ENCODE data around the gene KRTAP10-12.
"Not testable (repeated sequence)": the region's sequence is repeated elsewhere in the genome, so short reads cannot be mapped to it uniquely, and the experiment has no call there.

The KRTAP10-12 gene

DNA sequence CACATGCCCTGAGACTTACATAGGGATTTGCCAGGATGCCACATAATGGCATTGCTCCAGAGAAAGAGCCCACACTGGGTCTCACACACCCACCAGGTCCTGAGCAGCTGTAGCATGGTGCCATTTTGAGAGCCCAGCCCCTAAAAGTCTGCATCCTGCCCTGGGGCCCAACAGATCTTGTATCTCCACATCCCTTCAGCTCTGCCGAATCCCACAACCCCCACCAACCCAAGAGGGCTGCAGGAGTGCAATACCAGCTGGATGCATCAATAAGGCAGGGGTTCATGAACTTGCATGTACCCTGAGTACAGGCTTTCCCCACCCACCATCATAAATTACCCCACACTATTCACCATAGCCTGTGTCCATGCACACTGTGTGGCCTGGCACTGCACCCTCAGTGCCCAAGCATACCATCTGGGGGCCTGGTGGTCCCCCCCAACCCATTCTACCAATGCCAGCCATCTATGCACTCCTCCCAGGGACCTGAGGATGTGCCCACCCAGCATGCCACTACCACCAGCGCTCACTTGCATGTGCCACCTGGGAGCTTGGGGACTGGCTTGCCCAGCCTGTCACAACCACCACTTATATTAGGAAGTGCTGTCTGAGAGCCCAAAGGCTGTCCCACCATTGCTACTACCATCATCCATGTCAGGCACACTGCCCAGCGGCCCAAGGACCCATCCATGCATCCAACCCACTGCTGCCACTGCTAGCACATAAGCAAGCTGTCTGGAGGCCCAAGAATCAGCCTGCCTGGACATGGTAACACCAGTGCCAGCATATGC is 26.1 kb upstream of the KRTAP10-12 start:
- no peak for DNase-seq

DNA sequence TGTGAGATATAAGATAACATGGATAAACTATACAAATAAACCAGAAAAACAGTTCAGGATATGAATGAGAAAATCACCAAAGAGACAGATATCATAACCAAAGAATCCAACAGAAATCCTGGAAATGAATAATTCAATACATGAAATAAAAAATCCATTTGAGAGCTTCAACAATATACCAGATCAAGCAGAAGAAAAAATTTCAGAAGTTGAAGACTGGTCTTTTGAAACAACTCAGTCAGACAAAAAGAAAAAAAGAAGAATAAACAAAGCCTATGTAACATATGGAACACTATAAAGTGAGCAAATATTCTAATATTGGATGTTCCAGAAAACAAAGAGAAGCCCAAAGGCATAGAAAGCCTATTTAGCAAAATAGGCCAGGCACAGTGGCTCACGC is 25.1 kb upstream of the KRTAP10-12 start:
- no peak for DNase-seq

DNA sequence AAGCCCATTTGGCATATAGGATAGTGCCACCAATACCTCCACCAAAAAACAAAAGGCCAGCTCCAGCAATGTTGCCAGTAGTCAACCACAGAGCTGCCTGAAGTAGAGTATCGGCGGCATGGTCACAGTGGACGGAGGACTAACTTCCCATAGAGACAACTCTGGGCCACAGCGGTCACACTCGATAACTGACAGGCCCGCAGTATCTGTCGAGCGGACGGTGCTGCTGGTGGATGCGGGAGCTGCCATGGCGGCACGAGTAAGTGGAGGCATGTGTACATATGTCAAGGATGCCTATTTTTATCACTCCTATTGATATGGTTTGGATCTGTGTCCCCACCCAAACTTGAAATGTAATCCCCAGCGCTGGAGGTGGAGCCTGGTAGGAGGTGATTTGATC is 19.1 kb upstream of the KRTAP10-12 start:
- DNase-seq: no peak

DNA sequence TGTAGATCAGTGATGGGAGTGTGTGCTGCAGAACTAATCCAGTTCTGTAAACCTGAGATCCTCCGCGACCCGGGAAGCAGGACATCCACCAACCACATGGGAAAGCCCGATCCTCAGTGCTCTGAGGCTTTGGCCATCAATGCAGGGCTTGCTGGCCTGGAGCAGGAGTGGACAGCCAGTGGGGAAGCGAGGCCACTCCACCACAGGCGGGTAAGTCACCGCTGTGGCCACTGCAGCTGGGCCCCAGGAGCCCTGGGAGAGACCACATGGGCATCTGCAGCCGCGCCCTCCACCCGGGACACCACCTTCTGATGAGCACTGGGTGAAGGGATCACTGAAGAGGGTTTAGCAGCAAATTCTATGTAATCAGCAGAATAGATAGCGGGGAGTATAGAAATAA is 15.8 kb upstream of the KRTAP10-12 start:
- no peak for DNase-seq

DNA sequence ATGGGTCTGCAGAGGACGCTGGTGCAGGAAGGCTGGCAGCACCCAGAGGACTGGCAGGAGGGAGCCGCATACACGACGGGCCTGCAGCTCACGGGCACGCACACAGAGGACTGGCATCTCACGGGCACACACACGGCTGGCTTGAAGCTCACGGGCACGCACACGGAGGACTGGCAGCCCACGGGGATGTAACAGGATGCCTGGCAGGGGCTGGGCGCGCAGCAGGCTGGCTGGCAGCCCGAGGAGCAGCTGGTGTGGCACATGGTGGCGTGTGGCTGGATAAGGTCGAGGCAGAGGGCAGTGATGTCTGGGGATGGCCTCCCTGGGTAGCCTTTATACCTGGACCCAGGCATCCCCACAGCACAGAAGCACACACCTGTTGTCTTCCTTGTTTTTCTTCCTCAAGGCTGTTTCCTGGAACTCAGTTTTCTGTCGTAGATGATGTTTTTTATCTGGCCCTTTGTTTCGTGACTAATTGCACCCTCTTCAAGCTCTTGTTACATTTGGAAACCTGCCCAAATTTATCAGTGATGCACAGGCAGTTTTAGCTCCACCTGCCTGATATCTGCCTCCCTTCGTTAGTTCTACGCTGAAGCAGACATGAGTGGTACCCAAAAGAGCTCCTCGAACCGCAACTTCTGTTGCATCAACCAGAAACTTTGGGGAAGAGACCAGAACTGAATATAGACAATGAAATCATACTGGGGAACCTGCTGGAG is 15.0 kb upstream of the KRTAP10-12 start, which contains the start of gene KRTAP12-1:
TSS of gene KRTAP12-1 (minus strand) at position 303 of the 719 bp plus-strand sequence. CDS start at position 263, 40 bp downstream.
- DNase-seq: no peak

DNA sequence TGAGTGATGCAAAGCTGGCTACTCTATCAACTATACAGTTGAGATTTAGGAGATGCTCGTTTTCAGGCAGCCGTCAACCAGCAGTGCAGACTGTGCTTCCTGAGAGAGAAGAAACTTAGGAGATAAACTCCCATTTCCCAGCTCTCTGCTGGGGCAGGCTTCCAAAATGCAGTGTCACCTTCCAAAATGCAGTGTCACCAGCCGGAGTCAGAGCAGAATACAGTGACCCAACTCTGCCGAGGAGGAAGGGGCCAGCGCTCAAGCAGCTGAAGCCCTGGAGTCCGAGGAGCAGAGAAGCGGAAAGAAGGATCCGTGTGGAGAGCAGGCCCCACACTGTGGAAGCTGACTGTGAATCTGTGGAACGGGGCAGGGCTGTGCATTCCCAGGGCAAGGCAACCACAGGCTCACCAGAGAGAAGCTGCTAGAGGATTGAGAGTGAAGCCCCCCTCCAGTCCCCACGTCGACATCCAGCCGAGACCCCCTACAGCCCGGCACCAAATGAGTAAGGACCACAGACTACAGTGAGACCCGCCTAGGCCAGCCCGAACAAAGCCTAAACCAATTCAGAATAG is 14.3 kb upstream of the KRTAP10-12 start:
- no peak for DNase-seq

DNA sequence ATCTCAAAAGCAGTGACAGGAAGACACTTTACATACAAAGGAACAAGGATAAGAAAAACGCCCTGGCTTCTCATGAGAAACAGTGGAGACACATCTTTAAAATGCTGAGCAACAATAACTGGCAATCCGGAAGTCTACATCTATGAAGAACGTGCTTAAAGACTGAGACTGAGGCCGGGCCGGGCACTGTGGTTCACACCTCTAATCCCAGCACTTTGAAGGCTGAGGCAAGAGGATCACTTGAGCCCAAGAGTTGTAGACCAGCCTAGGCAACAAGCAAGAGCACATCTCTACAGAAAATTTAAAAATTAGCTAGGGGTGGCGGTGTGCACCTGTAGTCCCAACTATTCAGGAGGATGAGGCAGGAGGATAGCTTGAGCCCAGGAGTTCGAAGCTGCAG is 12.9 kb upstream of the KRTAP10-12 start:
- DNase-seq: no peak

DNA sequence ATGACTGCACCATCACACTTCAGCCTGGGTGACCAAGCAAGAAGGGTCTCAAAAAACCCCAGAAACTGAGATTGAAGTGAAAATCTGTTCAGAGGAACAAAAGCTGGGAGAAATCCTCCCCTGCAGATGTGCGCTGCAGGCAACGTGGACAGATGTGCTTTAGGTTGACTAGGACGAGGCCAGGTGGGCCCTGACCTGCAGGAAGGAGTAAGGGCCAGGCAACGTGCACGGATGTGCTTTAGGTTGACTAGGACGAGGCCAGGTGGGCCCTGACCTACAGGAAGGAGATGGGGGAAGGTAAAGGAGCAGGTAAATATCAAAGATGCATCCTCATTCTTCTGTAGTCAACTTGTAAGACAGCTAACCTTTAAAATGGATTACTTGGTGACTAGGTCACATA is 12.5 kb upstream of the KRTAP10-12 start:
- no peak for DNase-seq

DNA sequence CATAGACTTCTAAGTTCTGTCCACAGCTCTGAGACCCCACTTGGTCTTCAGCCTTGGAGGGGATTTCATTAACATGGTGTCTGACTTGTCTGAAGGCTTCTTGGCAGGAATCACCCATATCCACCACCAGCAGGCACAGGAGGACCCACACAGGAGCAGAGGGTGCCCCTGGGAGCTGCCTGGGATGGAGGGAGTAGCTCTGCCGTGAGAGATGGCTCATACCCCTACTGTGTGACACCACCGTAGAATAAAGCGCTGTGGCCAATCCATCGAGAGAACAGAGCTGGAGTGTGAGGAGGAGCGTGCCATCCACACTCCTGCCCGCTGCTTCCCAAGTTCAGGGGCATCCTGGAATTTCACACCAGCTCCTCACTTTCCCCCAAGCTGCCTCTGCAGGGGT is 11.9 kb upstream of the KRTAP10-12 start:
- DNase-seq: not testable (repeated sequence)

DNA sequence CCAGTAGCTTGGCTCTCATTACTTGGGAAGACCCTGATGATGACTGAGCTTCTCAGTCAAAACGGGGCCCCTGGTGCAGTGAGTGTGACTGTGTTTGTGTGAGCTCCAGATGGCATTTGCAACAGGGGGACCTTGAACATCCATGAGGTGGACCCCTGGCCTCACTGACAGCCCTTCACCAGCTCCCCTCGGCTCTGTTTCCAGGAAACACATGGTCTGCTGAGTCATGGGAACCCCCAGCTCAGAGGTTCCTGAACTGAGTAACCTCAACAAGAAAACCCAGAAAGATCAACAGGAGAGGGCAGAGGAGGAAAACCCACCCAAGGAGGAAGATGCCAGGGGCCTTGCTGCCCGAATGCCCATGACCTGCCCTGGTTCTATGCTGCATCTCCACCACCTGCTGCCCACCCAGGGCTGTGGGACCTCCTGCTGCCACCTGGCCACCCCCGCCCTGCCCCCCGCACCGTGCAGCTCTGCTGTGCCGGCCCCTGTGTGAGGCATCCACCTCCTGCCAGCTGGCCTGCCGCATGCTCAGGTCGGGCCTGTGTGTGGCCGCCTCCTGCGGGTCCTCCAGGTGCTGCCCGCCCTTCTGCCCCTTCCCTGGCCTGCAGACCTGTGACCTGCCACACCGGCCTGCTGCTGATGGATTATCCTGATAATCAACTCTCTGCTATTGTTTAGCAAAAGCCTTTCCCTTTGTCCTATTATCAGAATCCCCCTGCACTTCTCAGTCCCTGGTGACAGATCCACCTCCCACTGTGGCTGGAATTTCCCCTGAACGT is 10.8 kb upstream of the KRTAP10-12 start:
- no peak for DNase-seq

DNA sequence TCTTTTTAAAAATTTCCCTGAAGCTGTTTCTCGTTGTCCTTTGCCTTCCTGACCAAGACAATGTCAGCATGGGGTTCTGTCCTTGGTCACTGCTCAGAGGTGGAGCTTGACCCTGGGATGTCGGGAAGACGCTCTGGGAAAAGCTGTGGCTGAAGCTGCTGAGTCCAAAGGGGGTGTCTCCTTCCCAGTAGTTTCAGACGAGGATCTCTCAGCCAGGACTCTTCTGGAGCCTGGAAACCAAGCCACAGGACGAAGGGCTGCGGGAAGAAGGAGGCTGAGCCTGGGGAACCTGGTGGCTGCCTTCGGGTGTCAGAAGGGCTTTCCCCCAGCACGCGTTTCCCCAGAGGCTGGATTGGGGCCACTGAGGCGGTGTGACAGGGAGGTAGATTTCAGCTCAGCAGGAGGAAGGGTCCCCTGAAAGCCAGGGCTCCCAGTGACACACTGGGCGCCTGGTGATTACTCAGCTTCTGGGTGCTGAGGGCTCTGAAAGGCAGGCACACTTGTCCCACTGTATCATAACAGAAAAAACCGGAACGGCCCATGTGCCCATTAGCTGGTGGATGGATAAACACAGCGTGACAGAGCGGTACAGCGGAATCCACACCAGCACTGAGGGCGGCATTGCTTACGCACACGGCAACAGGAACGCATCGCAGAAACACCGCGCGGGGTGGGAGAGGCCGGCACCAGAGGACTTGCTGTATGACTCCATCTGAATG is 10.0 kb upstream of the KRTAP10-12 start:
- no peak for DNase-seq

DNA sequence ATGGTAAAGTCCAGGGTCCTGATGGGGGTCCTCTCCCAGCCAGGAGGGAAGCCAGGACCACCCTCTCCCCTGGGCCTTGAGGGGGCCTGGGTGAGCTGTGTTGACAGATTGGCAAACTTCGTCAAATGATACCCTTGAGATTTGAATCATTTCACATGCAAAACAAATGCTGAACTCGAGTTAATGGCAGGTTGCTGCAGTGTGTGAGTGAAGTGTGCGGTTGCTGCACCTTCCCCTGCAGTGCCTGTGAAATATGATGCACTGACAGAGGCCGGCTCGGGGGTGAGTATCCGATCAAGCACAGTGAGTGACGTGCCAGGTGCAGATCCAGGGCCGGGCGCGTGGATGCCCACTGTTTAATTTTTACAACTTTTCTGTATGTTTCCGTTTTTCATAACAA is 9.3 kb upstream of the KRTAP10-12 start:
- DNase-seq: no peak

DNA sequence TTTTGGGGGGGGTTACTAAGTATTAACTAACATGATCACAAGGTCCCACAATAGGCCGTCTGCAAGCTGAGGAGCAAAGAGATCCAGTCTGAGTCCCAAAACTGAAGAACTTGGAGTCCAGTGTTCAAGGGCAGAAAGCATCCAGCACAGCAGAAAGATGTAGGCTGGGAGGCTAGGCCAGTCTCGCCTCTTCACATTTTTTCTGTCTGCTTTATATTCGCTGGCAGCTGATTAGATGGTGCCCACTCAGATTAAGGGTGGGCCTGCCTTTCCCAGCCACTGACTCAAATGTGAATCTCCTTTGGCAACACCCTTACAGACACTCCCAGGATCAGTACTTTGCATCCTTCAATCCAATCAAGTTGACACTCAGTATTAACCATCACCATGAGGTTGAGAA is 7.2 kb upstream of the KRTAP10-12 start:
- DNase-seq: not testable (repeated sequence)

DNA sequence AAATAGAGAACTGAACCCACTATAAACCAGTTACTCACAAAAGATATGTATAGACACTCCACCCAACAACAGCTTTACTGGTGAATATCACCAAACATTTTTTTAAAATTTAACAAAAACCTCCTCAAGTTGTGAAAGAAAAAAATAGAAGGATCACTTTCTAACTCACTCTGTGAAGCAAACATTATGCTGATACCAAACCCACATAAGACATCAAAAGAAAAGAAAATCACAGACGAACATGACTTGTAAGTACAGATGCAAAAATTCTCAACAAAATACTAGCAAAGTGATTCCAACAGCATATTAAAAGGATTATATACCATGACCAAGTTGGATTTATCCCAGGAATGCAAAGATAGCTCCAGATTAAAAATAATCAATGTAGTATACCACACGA is 5.3 kb upstream of the KRTAP10-12 start:
- DNase-seq: no peak

DNA sequence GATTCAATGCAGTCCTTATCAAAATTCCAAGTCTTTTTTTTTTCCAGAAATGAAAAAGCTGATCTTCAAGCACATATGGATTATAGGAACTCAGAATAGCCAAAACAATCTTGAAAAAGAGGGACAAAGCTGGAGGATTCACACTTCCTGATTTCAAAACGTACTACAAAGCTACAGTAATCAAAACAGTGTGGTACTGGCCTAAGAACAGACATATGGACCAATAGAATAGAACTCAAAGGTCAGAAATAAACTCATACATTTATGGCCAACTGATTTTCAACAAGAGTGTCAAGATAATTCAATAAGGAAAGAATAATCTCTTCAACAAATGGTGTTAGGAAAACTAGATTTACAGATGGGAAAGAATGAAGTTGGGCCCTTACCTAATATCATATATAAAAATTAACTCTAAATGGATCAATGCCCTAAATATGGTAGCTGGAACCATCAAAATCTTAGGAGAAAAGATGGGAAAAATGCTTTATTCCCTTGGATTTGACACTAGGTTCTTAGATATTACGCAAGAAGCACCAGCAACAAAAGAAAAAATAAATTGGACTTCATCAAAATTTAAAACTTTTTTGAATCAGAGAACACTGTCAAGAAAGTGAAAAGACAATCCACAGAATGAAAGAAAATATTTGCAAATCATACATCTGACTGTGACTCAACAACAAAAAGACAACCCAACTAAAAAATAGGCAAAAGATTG is 4.0 kb upstream of the KRTAP10-12 start:
- DNase-seq: no peak

DNA sequence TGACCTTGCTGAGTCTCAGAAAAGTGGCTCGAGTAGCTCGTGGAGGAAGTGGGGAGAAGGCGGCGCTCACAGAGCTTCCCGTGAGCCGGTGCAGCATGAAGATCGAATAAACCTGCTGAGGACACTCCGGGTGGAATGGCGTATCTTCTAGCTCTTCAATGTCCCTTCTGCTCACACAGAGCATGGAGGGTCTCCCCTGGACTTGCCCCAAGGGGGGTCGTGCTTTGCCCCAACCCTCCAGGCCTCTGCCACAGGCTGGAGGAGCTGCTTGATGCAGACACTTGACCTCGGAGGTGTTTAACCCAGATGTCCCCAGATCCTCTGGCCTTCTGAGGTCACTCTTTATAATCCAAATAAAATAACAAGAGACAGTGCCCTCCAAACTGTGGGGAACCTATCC is 2.2 kb upstream of the KRTAP10-12 start:
- DNase-seq: no peak

DNA sequence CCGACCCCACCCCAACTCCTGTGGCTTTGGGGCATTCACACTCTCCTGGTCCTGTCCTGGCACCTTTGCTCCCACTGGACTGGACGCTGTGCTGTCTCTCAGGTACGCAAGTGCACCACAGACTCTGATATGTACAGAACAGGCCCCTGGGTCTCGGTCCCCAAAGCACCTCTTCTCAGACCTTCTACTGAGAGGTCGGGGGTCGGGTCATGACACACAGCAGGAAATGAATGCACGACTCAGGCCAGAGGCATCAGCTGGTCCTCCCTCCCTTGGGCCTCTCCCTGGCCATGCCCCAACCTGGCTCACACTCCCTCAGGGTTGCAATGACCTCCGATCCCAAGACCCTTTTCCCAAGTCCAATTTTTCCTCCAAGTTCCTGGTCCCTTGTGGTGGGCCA is 1.8 kb upstream of the KRTAP10-12 start:
- DNase-seq: no peak

DNA sequence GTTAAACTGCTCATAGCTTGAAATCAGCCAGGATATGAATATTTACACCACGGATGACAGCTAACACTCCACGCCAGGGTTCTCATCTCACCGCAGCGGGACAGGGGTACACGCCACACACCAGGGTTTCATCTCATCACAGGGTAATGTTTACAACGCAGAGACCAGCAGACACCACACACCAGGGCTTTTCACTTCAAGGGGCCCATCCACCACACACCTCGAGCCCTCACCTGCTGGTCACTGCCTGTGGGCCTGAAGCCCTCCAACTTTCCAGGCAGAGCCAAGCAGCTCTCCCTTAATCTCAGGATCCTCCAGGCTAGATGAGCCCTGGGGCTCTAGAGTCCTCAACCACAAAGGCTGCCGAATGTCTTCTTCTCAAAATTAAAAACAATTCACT is 1.3 kb upstream of the KRTAP10-12 start:
- no peak for DNase-seq

DNA sequence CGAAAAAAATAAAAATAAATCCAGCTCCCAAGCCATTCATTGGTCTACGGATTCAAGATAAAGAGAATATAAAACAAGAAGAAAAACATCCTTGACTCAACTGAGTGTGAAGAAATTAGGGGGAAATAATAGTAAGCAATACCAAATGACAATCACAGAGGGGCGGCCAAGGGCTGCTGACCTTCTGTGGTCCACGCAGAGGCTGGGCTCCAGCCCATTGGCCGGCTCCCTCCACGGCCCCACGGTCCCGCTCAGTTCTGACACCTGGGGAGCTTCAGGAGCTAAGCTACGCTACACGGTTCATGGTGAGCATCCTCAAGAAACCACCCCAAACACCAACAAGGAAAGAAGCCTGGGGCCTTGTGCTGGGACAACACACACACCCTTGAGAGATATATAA is 400 bp upstream of the KRTAP10-12 start:
- no peak for DNase-seq

DNA sequence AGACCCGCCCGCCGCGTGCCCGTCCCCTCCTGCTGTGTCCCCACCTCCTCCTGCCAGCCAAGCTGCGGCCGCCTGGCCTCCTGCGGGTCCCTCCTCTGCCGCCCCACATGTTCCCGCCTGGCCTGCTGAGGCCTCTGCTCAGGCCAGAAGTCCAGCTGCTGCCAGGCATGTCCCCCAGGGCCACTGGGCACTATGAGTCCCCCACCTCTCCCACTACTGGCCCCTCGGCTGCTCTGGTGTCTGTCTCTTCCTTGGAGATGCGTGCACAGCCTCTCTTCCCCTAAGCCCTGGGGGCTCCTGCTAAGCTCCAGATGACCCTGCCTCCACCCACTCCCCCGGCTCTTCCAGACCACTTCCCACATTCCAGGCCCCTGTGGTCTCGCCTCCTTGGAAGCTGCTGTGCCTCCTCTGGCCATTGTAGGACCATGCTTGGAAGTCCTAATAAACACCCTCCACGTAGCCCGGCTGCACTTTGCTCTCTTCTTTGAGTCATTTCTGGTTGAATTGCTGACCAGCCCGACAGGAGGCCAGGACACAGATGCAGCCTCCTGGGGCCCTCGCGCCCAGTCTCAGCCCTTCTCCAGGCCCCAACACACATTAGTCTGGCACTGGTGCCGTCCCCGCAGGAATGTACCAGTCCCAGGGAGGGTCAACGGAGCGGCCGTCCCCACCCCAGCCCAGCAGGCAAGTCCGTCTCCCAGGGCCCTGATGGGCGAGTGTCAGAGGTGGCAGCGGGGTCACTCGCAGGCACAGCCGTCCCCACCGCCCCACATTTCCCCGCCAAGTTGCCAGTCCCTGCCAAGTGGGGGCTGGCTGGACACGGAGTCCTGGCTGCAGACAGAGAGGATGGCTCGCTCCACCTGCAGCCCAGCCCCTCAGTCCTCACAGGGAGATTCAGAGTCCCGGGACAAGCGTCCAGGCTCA is 1.1 kb downstream of the KRTAP10-12 start:
- DNase-seq: no peak

DNA sequence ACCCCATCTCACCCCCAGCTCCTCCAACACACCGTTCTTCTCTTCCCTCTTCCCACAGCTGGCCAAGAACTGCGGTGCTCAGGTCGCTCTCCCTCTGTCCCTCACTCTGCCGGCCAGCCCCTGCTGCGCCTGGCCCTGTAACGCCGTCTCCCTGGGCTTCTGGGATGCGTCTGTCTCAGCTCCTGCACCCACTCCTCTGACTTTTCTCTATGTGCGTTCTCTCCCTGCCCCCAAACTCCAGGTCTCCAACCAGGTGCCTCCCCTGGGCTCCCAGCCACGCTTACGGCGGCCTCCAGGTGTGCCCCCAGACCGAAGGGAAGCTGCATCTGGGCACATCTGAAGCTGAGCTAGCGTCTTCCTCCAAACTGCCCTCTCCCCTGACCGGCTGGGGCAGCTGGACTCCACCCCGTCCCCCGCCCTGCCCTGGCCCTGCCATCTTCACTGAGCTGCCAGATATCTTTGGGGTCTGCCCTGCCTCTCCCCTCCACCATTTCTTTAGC is 2.6 kb downstream of the KRTAP10-12 start:
- no peak for DNase-seq
